Liver (tissue), 9 donors: ENCODE data around the gene C3orf70. TPM values are rescaled to one million over a fixed set of nuclear protein-coding genes. Genes with fewer than 3 reads are reported as not detected.

ENCODE experiments used
- DNase-seq: peaks from one replicate; pipeline ENCODE4 v3.0.0-alpha.2; 2017; ENCODE audit warnings: low spot score
- H3K27ac ChIP-seq, 2 donors: one replicate each; pipeline ENCODE4 v1.7.0; 2013; ENCODE audit warnings: inconsistent platforms in 2 of 2, low read length in 2 of 2, control low read depth in 1 of 2, low read depth in 1 of 2, mild to moderate bottlenecking in 1 of 2
- H3K27me3 ChIP-seq, 4 donors: one replicate each; pipeline versions ENCODE4 v1.6.1 to v1.7.0; 2013; ENCODE audit warnings: low read length in 3 of 4, inconsistent platforms in 1 of 4, mild to moderate bottlenecking in 1 of 4, moderate library complexity in 1 of 4; ENCODE audit not compliant: control insufficient read depth in 4 of 4, insufficient read depth in 4 of 4
- H3K36me3 ChIP-seq, 4 donors: one replicate each; pipeline versions ENCODE4 v1.6.1 to v1.7.0; 2013; ENCODE audit warnings: low read length in 3 of 4, mild to moderate bottlenecking in 3 of 4, low read depth in 1 of 4, moderate library complexity in 1 of 4; ENCODE audit not compliant: control insufficient read depth in 4 of 4, insufficient read depth in 3 of 4
- H3K4me1 ChIP-seq, 4 donors: one replicate each; pipeline versions ENCODE4 v1.6.1 to v1.7.0; 2013; ENCODE audit warnings: low read length in 3 of 4, mild to moderate bottlenecking in 3 of 4, moderate library complexity in 1 of 4; ENCODE audit not compliant: control insufficient read depth in 4 of 4, insufficient read depth in 4 of 4
- H3K4me3 ChIP-seq, 3 donors: one replicate each; pipeline versions ENCODE4 v1.6.1 to v1.7.0; 2013; ENCODE audit warnings: low read length in 3 of 3, control low read depth in 1 of 3, low read depth in 1 of 3, mild to moderate bottlenecking in 1 of 3
- H3K9ac ChIP-seq, 2 donors: one replicate each; pipeline ENCODE4 v1.7.0; 2013; ENCODE audit warnings: low read length in 2 of 2, mild to moderate bottlenecking in 2 of 2, moderate library complexity in 2 of 2, control low read depth in 1 of 2, low read depth in 1 of 2
- H3K9me3 ChIP-seq, 4 donors: one replicate each; pipeline versions ENCODE4 v1.6.1 to v1.7.0; 2013; ENCODE audit warnings: low read length in 3 of 4; ENCODE audit not compliant: control insufficient read depth in 4 of 4
- EGR1 ChIP-seq, 2 donors: IDR thresholded peaks; 2 replicates each; pipeline ENCODE4 v1.6.1; 2016 to 2018; ENCODE audit warnings: antibody characterized with exemption in 2 of 2, low read depth in 2 of 2
- FOXA1 ChIP-seq: IDR thresholded peaks from 2 replicates; pipeline ENCODE4 v1.6.1; 2016; ENCODE audit warnings: antibody characterized with exemption
- FOXA2 ChIP-seq: IDR thresholded peaks from 2 replicates; pipeline ENCODE4 v1.6.1; 2016; ENCODE audit warnings: antibody characterized with exemption
- GABPA ChIP-seq, 2 donors: IDR thresholded peaks in 1 of 2; conservative IDR thresholded peaks in 1 of 2; 2 replicates each; pipeline ENCODE4 v1.6.1; 2016; ENCODE audit warnings: antibody characterized with exemption in 2 of 2, mild to moderate bottlenecking in 1 of 2, moderate library complexity in 1 of 2
- HNF4A ChIP-seq, 2 donors: conservative IDR thresholded peaks; 2 replicates each; pipeline ENCODE4 v1.6.1; 2016; ENCODE audit warnings: antibody characterized with exemption in 2 of 2, mild to moderate bottlenecking in 2 of 2
- HNF4G ChIP-seq: IDR thresholded peaks from 2 replicates; pipeline ENCODE4 v1.6.1; 2016; ENCODE audit warnings: antibody characterized with exemption
- JUND ChIP-seq, 2 donors: IDR thresholded peaks; 2 replicates each; pipeline ENCODE4 v1.6.1; 2016; ENCODE audit warnings: antibody characterized with exemption in 2 of 2
- MAX ChIP-seq: IDR thresholded peaks from 2 replicates; pipeline ENCODE4 v1.6.1; 2016; ENCODE audit warnings: antibody characterized with exemption
- NR2F2 ChIP-seq: IDR thresholded peaks from 2 replicates; pipeline ENCODE4 v1.6.1; 2016; ENCODE audit warnings: antibody characterized with exemption
- RAD21 ChIP-seq, 2 donors: IDR thresholded peaks; 2 replicates each; pipeline ENCODE4 v1.6.1; 2016; ENCODE audit warnings: antibody characterized with exemption in 2 of 2, mild to moderate bottlenecking in 2 of 2
- RXRA ChIP-seq, 2 donors: IDR thresholded peaks; 2 replicates each; pipeline ENCODE4 v1.6.1; 2017 to 2018; ENCODE audit warnings: antibody characterized with exemption in 2 of 2, mild to moderate bottlenecking in 1 of 2
- SP1 ChIP-seq: IDR thresholded peaks from 2 replicates; pipeline ENCODE4 v1.6.1; 2018; ENCODE audit warnings: antibody characterized with exemption, mild to moderate bottlenecking
- TAF1 ChIP-seq: conservative IDR thresholded peaks from 2 replicates; pipeline ENCODE4 v1.6.1; 2016; ENCODE audit warnings: antibody characterized with exemption, mild to moderate bottlenecking
- YY1 ChIP-seq: IDR thresholded peaks from 2 replicates; pipeline ENCODE4 v1.6.1; 2016; ENCODE audit warnings: antibody characterized with exemption, mild to moderate bottlenecking
- ZBTB33 ChIP-seq: IDR thresholded peaks from 2 replicates; pipeline ENCODE4 v1.6.1; 2016; ENCODE audit warnings: antibody characterized with exemption
- WGBS: extraction: QIAGEN DNeasy Blood & Tissue Kit; methylation state at CpG from one replicate; pipeline ENCODE4 v1.1.7; 2013; 5-methylcytosine and 5-hydroxymethylcytosine counted together
- polyA plus RNA-seq, 2 donors: library from polyadenylated mRNA; stranded (reverse) in 1 of 2; unstranded in 1 of 2; fragments of 200-250 nt in 1 of 2; fragments of >200 nt in 1 of 2; fragmentation: Nextera tagmentation in 1 of 2; extraction: Ambion mirVana in 1 of 2; gene quantifications; one replicate each; pipeline versions ENCODE4 v1.2.1 to v1.2.3, GENCODE V29; 2013 to 2015
- total RNA-seq, 2 donors: library from RNA; depleted of rRNA; stranded (reverse); fragments of >200 nt; gene quantifications; one replicate each; pipeline ENCODE4 v1.2.3, GENCODE V29; 2014
- TF ChIP-seq, protein P1 (sequence below): IDR thresholded peaks from 2 replicates; pipeline ENCODE4 v1.6.1; 2016; ENCODE audit warnings: antibody characterized with exemption
- TF ChIP-seq, protein P2 (sequence below): IDR thresholded peaks from 2 replicates; pipeline ENCODE4 v1.6.1; 2016; ENCODE audit warnings: antibody characterized with exemption, mild to moderate bottlenecking
- TF ChIP-seq, protein P3 (sequence below): fragments of 150-350 bp; IDR thresholded peaks from 2 replicates; pipeline ENCODE4 v1.5.1; 2017; ENCODE audit warnings: improper control_type of control experiment, low read depth, low read length; ENCODE audit not compliant: missing input control
- donor health status: healthy.
- donor health status: healthy.
- donor health status: healthy.
- donor health status: healthy.
- donor health status: healthy.

C3orf70 gene
- total and polyA plus RNA-seq, 4 donors = 0.15 to 0.79 (median 0.41) TPM

GRCh38 chr3:185042312-185043050 is 110.4 kb downstream of the C3orf70 start:
- Histone ChIP-seq H3K4me3 (no peak overlapping the region), H3K9ac (no peak overlapping the region), H3K27me3 (no peaks in the 10 kb centered on the region), H3K27ac (no peak overlapping the region), H3K4me1 (peaks cover 0 to 11% (median 1%) of the 10 kb centered on the region in 4 donors), H3K9me3 (no peaks in the 10 kb centered on the region), H3K36me3 (no peaks in the 10 kb centered on the region)
- no peak for DNase-seq
- no peak for TF ChIP-seq HNF4G
- no peak for TF ChIP-seq MAX
- TF ChIP-seq, protein P1, sequence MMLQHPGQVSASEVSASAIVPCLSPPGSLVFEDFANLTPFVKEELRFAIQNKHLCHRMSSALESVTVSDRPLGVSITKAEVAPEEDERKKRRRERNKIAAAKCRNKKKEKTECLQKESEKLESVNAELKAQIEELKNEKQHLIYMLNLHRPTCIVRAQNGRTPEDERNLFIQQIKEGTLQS = no peak
- no peak for TF ChIP-seq YY1
- no peak for TF ChIP-seq GABPA (IDR thresholded peaks at IDR 0.05 in 1 of 2, conservative IDR thresholded peaks at IDR 0.05 in 1 of 2)
- no peak for TF ChIP-seq FOXA1
- no peak for TF ChIP-seq HNF4A (conservative IDR thresholded peaks at IDR 0.05)
- TF ChIP-seq EGR1 (IDR thresholded peaks at IDR 0.05; ENCODE audit: low read depth in 2 of 2) = no peak
- TF ChIP-seq JUND (IDR thresholded peaks at IDR 0.05) = no peak
- TF ChIP-seq RXRA (IDR thresholded peaks at IDR 0.05) = no peak
- no peak for TF ChIP-seq RAD21 (IDR thresholded peaks at IDR 0.05)
- no peak for TF ChIP-seq TAF1
- TF ChIP-seq, protein P2, sequence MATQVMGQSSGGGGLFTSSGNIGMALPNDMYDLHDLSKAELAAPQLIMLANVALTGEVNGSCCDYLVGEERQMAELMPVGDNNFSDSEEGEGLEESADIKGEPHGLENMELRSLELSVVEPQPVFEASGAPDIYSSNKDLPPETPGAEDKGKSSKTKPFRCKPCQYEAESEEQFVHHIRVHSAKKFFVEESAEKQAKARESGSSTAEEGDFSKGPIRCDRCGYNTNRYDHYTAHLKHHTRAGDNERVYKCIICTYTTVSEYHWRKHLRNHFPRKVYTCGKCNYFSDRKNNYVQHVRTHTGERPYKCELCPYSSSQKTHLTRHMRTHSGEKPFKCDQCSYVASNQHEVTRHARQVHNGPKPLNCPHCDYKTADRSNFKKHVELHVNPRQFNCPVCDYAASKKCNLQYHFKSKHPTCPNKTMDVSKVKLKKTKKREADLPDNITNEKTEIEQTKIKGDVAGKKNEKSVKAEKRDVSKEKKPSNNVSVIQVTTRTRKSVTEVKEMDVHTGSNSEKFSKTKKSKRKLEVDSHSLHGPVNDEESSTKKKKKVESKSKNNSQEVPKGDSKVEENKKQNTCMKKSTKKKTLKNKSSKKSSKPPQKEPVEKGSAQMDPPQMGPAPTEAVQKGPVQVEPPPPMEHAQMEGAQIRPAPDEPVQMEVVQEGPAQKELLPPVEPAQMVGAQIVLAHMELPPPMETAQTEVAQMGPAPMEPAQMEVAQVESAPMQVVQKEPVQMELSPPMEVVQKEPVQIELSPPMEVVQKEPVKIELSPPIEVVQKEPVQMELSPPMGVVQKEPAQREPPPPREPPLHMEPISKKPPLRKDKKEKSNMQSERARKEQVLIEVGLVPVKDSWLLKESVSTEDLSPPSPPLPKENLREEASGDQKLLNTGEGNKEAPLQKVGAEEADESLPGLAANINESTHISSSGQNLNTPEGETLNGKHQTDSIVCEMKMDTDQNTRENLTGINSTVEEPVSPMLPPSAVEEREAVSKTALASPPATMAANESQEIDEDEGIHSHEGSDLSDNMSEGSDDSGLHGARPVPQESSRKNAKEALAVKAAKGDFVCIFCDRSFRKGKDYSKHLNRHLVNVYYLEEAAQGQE = no peak
- no peak for TF ChIP-seq ZBTB33
- TF ChIP-seq SP1 = no peak
- TF ChIP-seq NR2F2 = no peak
- TF ChIP-seq, protein P3, sequence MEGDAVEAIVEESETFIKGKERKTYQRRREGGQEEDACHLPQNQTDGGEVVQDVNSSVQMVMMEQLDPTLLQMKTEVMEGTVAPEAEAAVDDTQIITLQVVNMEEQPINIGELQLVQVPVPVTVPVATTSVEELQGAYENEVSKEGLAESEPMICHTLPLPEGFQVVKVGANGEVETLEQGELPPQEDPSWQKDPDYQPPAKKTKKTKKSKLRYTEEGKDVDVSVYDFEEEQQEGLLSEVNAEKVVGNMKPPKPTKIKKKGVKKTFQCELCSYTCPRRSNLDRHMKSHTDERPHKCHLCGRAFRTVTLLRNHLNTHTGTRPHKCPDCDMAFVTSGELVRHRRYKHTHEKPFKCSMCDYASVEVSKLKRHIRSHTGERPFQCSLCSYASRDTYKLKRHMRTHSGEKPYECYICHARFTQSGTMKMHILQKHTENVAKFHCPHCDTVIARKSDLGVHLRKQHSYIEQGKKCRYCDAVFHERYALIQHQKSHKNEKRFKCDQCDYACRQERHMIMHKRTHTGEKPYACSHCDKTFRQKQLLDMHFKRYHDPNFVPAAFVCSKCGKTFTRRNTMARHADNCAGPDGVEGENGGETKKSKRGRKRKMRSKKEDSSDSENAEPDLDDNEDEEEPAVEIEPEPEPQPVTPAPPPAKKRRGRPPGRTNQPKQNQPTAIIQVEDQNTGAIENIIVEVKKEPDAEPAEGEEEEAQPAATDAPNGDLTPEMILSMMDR = no peak
- no peak for TF ChIP-seq FOXA2
- WGBS = 86% methylated on average over 7 of the region's 7 CpGs
